ENCODE data around the gene SULT1C2. TPM values are rescaled to one million over a fixed set of nuclear protein-coding genes. Genes with fewer than 3 reads are reported as not detected.
A peak's percentile ranks its signal among the peaks of the same experiment; 100 is the strongest.

The SULT1C2 gene
- 0.28 and 1.6 TPM in 2 replicates for total RNA-seq (ENCODE audit: low replicate concordance)

- Mint-ChIP-seq H3K27me3 (ENCODE audit: insufficient read depth, low read depth) (peaks cover 3% of the 10 kb centered on the region), H3K27ac (peak within 1 kb of the TSS; percentile 64), H3K4me1 (peaks cover 19% of the 10 kb centered on the region), H3K9me3 (peaks cover 5% of the 10 kb centered on the region), H3K4me3 (peak within 1 kb of the TSS; percentile 33), H3K36me3 (no peaks in the 10 kb centered on the region)
- Histone ChIP-seq H3F3A (ENCODE audit: low read depth) (no peaks in the 10 kb centered on the region), H3K4me3 (peak within 1 kb of the TSS; percentile 21), H4K20me1 (ENCODE audit: low read depth) (no peaks in the 10 kb centered on the region), H2AFZ (replicated peaks) (peak within 1 kb of the TSS; percentile 52), H3K27me3 (no peaks in the 10 kb centered on the region), H3K9me3 (ENCODE audit: low read depth) (no peaks in the 10 kb centered on the region), H3K4me1 (peaks cover 16% of the 10 kb centered on the region), H3K36me3 (no peaks in the 10 kb centered on the region), H3K27ac (no peak within 1 kb of the TSS), H3K4me2 (peak within 1 kb of the TSS; percentile 59), H3K9ac (no peak within 1 kb of the TSS), H3K79me2 (ENCODE audit: low read depth) (no peaks in the 10 kb centered on the region)
- peak; percentile 71 for DNase-seq (ENCODE audit: low spot score)
- TF ChIP-seq, protein P1, sequence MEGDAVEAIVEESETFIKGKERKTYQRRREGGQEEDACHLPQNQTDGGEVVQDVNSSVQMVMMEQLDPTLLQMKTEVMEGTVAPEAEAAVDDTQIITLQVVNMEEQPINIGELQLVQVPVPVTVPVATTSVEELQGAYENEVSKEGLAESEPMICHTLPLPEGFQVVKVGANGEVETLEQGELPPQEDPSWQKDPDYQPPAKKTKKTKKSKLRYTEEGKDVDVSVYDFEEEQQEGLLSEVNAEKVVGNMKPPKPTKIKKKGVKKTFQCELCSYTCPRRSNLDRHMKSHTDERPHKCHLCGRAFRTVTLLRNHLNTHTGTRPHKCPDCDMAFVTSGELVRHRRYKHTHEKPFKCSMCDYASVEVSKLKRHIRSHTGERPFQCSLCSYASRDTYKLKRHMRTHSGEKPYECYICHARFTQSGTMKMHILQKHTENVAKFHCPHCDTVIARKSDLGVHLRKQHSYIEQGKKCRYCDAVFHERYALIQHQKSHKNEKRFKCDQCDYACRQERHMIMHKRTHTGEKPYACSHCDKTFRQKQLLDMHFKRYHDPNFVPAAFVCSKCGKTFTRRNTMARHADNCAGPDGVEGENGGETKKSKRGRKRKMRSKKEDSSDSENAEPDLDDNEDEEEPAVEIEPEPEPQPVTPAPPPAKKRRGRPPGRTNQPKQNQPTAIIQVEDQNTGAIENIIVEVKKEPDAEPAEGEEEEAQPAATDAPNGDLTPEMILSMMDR (IDR thresholded peaks at IDR 0.05), result no peak
- TF ChIP-seq EZH2phosphoT487 (IDR thresholded peaks at IDR 0.05) (no peak), EZH2 (IDR thresholded peaks at IDR 0.05) (no peak)
Observed at GRCh38 chr2:108288534-108289106, at the start of gene SULT1C2. SULT1C2 (plus strand) TSS chr2:108288895; CDS start chr2:108293668, 4,773 bp downstream.

DNA sequence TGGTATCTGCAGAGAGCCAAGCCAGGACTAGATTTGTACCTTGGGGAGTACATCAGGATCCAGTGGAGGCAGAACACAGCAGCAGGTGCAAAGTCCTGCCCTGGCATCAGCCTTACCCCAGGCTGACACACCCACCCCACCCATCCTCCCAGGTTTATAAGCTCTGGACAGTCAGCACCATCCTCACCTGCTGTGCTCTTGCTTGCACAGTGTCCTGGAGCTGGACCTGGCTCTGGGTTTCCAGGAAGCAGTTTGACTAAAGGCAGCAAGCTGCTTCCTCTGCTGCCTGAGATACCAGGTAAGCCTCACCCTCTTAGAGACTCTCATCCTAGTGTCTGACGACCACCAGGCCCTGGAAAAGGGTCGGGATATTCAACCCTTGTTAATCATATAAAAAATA is 48.9 kb upstream of the SULT1C2 start, which contains the start of gene SULT1C3:
Gene SULT1C3 (plus strand): TSS at position 183 of the 400 bp plus-strand sequence. CDS start 7,227 bp downstream, outside the sequence.
- Histone ChIP-seq H3K79me2 (ENCODE audit: low read depth) (no peaks in the 10 kb centered on the region), H3K9ac (no peak within 1 kb of the TSS), H3K4me2 (no peak within 1 kb of the TSS), H2AFZ (replicated peaks) (no peak within 1 kb of the TSS), H3K36me3 (no peaks in the 10 kb centered on the region), H3K27ac (no peak within 1 kb of the TSS), H3K4me3 (no peak within 1 kb of the TSS), H3F3A (ENCODE audit: low read depth) (no peaks in the 10 kb centered on the region), H3K4me1 (no peaks in the 10 kb centered on the region), H3K27me3 (no peaks in the 10 kb centered on the region), H4K20me1 (ENCODE audit: low read depth) (no peaks in the 10 kb centered on the region), H3K9me3 (ENCODE audit: low read depth) (peaks cover 8% of the 10 kb centered on the region)
- H3K36me3 Mint-ChIP-seq, result no peaks in the 10 kb centered on the region
- no peaks in the 10 kb centered on the region for H3K27me3 Mint-ChIP-seq (ENCODE audit: insufficient read depth, low read depth)
- H3K4me3 Mint-ChIP-seq, result no peak within 1 kb of the TSS
- peaks cover 10% of the 10 kb centered on the region for H3K9me3 Mint-ChIP-seq
- no peaks in the 10 kb centered on the region for H3K4me1 Mint-ChIP-seq
- no peak within 1 kb of the TSS for H3K27ac Mint-ChIP-seq
- TF ChIP-seq EZH2phosphoT487 (IDR thresholded peaks at IDR 0.05) (no peak), EZH2 (IDR thresholded peaks at IDR 0.05) (no peak)
- TF ChIP-seq, protein P1 (IDR thresholded peaks at IDR 0.05), result no peak
- DNase-seq (ENCODE audit: low spot score), result no peak

- Mint-ChIP-seq H3K36me3 (no peaks in the 10 kb centered on the region), H3K27me3 (ENCODE audit: insufficient read depth, low read depth) (no peaks in the 10 kb centered on the region), H3K4me1 (no peaks in the 10 kb centered on the region), H3K9me3 (peaks cover 15% of the 10 kb centered on the region), H3K27ac (no peak overlapping the region), H3K4me3 (no peak overlapping the region)
- TF ChIP-seq EZH2phosphoT487 (IDR thresholded peaks at IDR 0.05), result no peak
- TF ChIP-seq, protein P1 (IDR thresholded peaks at IDR 0.05), result no peak
- TF ChIP-seq EZH2 (IDR thresholded peaks at IDR 0.05), result no peak
- Histone ChIP-seq H3K27me3 (no peaks in the 10 kb centered on the region), H3F3A (ENCODE audit: low read depth) (no peaks in the 10 kb centered on the region), H3K36me3 (no peaks in the 10 kb centered on the region), H3K4me1 (no peaks in the 10 kb centered on the region), H3K79me2 (ENCODE audit: low read depth) (no peaks in the 10 kb centered on the region), H3K4me2 (no peak overlapping the region), H4K20me1 (ENCODE audit: low read depth) (no peaks in the 10 kb centered on the region), H3K9me3 (ENCODE audit: low read depth) (peaks cover 8% of the 10 kb centered on the region), H3K4me3 (no peak overlapping the region), H2AFZ (replicated peaks) (no peak overlapping the region), H3K27ac (no peak overlapping the region), H3K9ac (no peak overlapping the region)
- no peak for DNase-seq (ENCODE audit: low spot score)
Observed at GRCh38 chr2:108240966-108241365, 47.7 kb upstream of the SULT1C2 start.
